ENCODE results near the gene NDFIP2.

Gene NDFIP2

DNA sequence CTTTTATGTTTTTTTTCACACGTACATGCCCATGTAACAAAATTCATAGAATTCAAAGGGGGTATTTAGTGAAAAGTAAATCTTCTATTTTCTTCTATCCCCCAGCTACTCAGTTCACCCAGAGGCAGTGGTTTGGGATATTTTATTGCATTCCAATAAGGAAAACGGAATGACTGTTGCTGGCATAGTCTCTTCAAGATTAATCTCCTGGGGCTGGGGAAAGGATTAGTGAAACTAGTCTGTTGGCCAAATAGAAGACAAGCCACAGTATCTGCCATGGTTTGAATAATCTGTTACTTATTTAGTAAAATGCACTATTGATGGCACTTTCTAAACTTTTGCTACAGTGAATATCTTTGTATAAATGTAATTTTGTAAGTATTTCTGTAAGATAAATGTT is 122.0 kb downstream of the NDFIP2 start:
- TF ChIP-seq, protein P1, sequence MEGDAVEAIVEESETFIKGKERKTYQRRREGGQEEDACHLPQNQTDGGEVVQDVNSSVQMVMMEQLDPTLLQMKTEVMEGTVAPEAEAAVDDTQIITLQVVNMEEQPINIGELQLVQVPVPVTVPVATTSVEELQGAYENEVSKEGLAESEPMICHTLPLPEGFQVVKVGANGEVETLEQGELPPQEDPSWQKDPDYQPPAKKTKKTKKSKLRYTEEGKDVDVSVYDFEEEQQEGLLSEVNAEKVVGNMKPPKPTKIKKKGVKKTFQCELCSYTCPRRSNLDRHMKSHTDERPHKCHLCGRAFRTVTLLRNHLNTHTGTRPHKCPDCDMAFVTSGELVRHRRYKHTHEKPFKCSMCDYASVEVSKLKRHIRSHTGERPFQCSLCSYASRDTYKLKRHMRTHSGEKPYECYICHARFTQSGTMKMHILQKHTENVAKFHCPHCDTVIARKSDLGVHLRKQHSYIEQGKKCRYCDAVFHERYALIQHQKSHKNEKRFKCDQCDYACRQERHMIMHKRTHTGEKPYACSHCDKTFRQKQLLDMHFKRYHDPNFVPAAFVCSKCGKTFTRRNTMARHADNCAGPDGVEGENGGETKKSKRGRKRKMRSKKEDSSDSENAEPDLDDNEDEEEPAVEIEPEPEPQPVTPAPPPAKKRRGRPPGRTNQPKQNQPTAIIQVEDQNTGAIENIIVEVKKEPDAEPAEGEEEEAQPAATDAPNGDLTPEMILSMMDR (IDR thresholded peaks at IDR 0.05) = no peak
- no peak for DNase-seq (ENCODE audit: low spot score)
- H3K27ac ChIP-seq = no peak overlapping the region
- no peak overlapping the region for H3K4me3 ChIP-seq

DNA sequence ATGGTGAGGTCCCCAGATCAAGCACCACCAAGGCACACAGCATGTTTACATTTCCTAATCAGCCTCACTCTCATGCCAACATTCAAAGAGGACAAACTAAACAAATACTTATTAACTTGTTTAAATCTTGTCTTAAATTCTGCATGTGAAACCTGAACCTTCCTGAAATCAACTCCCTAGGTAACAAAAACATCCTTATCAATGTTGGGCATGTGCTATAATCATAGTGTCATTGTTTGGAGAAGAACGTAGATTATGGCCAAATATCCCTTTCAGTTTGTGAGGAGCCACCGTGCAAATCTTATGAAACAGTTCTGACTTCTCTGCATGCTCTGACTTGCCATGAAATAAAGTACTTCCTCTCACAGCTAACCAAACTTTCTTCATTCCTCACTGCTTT is 123.8 kb downstream of the NDFIP2 start:
- DNase-seq (ENCODE audit: low spot score) = no peak
- TF ChIP-seq, protein P1 (IDR thresholded peaks at IDR 0.05) = no peak
- H3K4me3 ChIP-seq = no peak overlapping the region
- no peak overlapping the region for H3K27ac ChIP-seq

All from coronary artery (tissue), 2 donors.